Stimulated activated CD4-positive, alpha-beta T cell treated with anti-CD3 and anti-CD28 coated beads, Interleukin-4, amount 100 ng/mL, for 48 hours (primary cell): Measurements from ENCODE around the gene PRDM10.

Experiments
- DNase-seq, 2 donors: peaks; one replicate each; pipeline ENCODE4 v3.0.0-alpha.2; 2020; ENCODE audit warnings: low read depth in 2 of 2

Gene PRDM10

GRCh38 chr11:129945373-129945772 is 57.3 kb downstream of the PRDM10 start:
- DNase-seq: no peak

GRCh38 chr11:129944696-129945095 is 57.9 kb downstream of the PRDM10 start:
- no peak for DNase-seq

GRCh38 chr11:129943036-129943435 is 59.6 kb downstream of the PRDM10 start:
- no peak for DNase-seq

GRCh38 chr11:129939510-129939909 is 63.1 kb downstream of the PRDM10 start:
- DNase-seq: no peak

GRCh38 chr11:129938764-129939163 is 63.9 kb downstream of the PRDM10 start:
- no peak for DNase-seq

GRCh38 chr11:129937592-129938238 is 64.9 kb downstream of the PRDM10 start:
- no peak for DNase-seq

GRCh38 chr11:129935723-129936122 is 66.9 kb downstream of the PRDM10 start:
- no peak for DNase-seq

GRCh38 chr11:129933891-129934290 is 68.7 kb downstream of the PRDM10 start:
- DNase-seq: no peak

- no peak for DNase-seq
Measured at GRCh38 chr11:129933262-129933661, 69.4 kb downstream of the PRDM10 start.

- DNase-seq: no peak
Measured at GRCh38 chr11:129932381-129933067, 70.1 kb downstream of the PRDM10 start.

GRCh38 chr11:129930743-129931142 is 71.9 kb downstream of the PRDM10 start:
- no peak for DNase-seq

GRCh38 chr11:129930296-129930695 is 72.3 kb downstream of the PRDM10 start:
- DNase-seq: no peak

- DNase-seq: no peak
Measured at GRCh38 chr11:129929721-129930120, 72.9 kb downstream of the PRDM10 start.

- no peak for DNase-seq
Measured at GRCh38 chr11:129928923-129929692, 73.5 kb downstream of the PRDM10 start.

GRCh38 chr11:129922674-129923073 is 80.0 kb downstream of the PRDM10 start:
- DNase-seq: no peak

GRCh38 chr11:129918361-129918760 is 84.3 kb downstream of the PRDM10 start:
- DNase-seq: no peak

GRCh38 chr11:129917231-129917630 is 85.4 kb downstream of the PRDM10 start:
- no peak for DNase-seq

- no peak for DNase-seq
Measured at GRCh38 chr11:129911298-129911697, 91.3 kb downstream of the PRDM10 start.

GRCh38 chr11:129910360-129910759 is 92.3 kb downstream of the PRDM10 start:
- no peak for DNase-seq

- no peak for DNase-seq
Measured at GRCh38 chr11:129905402-129905801, 97.2 kb downstream of the PRDM10 start.

- no peak for DNase-seq
Measured at GRCh38 chr11:129896062-129896461, 106.6 kb downstream of the PRDM10 start.

GRCh38 chr11:129895126-129896041 is 107.3 kb downstream of the PRDM10 start, which contains the start of gene NFRKB:
TSS of gene NFRKB (minus strand) at chr11:129895578. CDS start at chr11:129892849, 2,729 bp downstream.
- DNase-seq: peak; percentile 82 to 89
